Activated CD4-positive, alpha-beta memory T cell treated with anti-CD3 and anti-CD28 coated beads, Interleukin-2, amount 10 ng/mL, durations not matched to agents 7 days and 5 days (primary cell): Measurements from ENCODE around the gene URB1. TPM values are rescaled to one million over a fixed set of nuclear protein-coding genes. Genes with fewer than 3 reads are reported as not detected.

Experiments used
- CTCF ChIA-PET: fragments of 350-600 bp; sonication (Branson Sonifier 250); formaldehyde crosslinking; loops from one replicate; lab custom pipeline; 2021; ENCODE audit warnings: antibody characterized with exemption, inconsistent platforms; lab: Charles Lee
- POLR2A ChIA-PET: fragments of 350-600 bp; sonication (Branson Sonifier 250); formaldehyde crosslinking; loops from one replicate; lab custom pipeline; 2021; ENCODE audit warnings: antibody characterized with exemption; lab: Charles Lee
- DNase-seq: peaks from one replicate; pipeline ENCODE4 v3.0.0-alpha.2; 2020
- H3K27ac Mint-ChIP-seq: one replicate; pipeline ENCODE4 v1.8.0; 2021; ENCODE audit warnings: mild to moderate bottlenecking, mixed read lengths
- H3K27me3 Mint-ChIP-seq: one replicate; pipeline ENCODE4 v1.8.0; 2021; ENCODE audit warnings: mixed read lengths
- H3K36me3 Mint-ChIP-seq: one replicate; pipeline ENCODE4 v1.8.0; 2021; ENCODE audit warnings: low read depth, mixed read lengths
- H3K4me1 Mint-ChIP-seq: one replicate; pipeline ENCODE4 v1.8.0; 2021; ENCODE audit warnings: mixed read lengths
- H3K4me3 Mint-ChIP-seq: one replicate; pipeline ENCODE4 v1.8.0; 2021; ENCODE audit warnings: mild to moderate bottlenecking, mixed read lengths
- H3K9me3 Mint-ChIP-seq: one replicate; pipeline ENCODE4 v1.8.0; 2021; ENCODE audit warnings: mixed read lengths
- total RNA-seq, 2 experiments: library from RNA; stranded (reverse); gene quantifications; one replicate each; pipeline ENCODE4 v1.2.3, GENCODE V29; 2021

The URB1 gene
- total RNA-seq, 2 experiments from 2014 or later = 9.1 TPM

GRCh38 chr21:32347977-32348376 lies 44.8 kb downstream of the URB1 start:
- Mint-ChIP-seq H3K4me3 (no peak overlapping the region), H3K27me3 (no peaks in the 10 kb centered on the region), H3K27ac (no peak overlapping the region), H3K4me1 (no peaks in the 10 kb centered on the region), H3K36me3 (peaks cover 79% of the 10 kb centered on the region), H3K9me3 (peaks cover 13% of the 10 kb centered on the region)
- CTCF ChIA-PET = interaction anchor here (0.6 kb wide), 1 partner anchor 125 kb away, joined by 3 read pairs; no protein-coding TSS in a partner anchor
- no peak for DNase-seq
- POLR2A ChIA-PET = no interaction called here

- ChIA-PET CTCF (no interaction called here), POLR2A (no interaction called here)
- no peak overlapping the region for H3K27ac Mint-ChIP-seq
- no peak for DNase-seq
- H3K4me3 Mint-ChIP-seq = no peak overlapping the region
- H3K27me3 Mint-ChIP-seq = no peaks in the 10 kb centered on the region
- no peaks in the 10 kb centered on the region for H3K4me1 Mint-ChIP-seq
- H3K36me3 Mint-ChIP-seq = peaks cover 83% of the 10 kb centered on the region
- peaks cover 13% of the 10 kb centered on the region for H3K9me3 Mint-ChIP-seq
Observed at GRCh38 chr21:32347351-32347750, 45.5 kb downstream of the URB1 start.

- H3K27ac Mint-ChIP-seq = no peak overlapping the region
- CTCF ChIA-PET = no interaction called here
- DNase-seq = no peak
Observed at GRCh38 chr21:32346951-32347350, 45.9 kb downstream of the URB1 start.

GRCh38 chr21:32340863-32341848 lies 51.7 kb downstream of the URB1 start:
- Mint-ChIP-seq H3K27ac (no peak overlapping the region), H3K36me3 (peaks cover 56% of the 10 kb centered on the region), H3K4me3 (no peak overlapping the region), H3K9me3 (peaks cover 13% of the 10 kb centered on the region), H3K4me1 (peaks cover 3% of the 10 kb centered on the region), H3K27me3 (no peaks in the 10 kb centered on the region)
- ChIA-PET POLR2A (interaction anchor here (0.7 kb wide), 1 partner anchor 154 kb away, joined by 3 read pairs; no protein-coding TSS in a partner anchor), CTCF (no interaction called here)
- DNase-seq = no peak

More at GRCh38 chr21:32346951-32347350, 45.9 kb downstream of the URB1 start:
- Mint-ChIP-seq H3K36me3 (peaks cover 80% of the 10 kb centered on the region), H3K27me3 (no peaks in the 10 kb centered on the region), H3K9me3 (peaks cover 13% of the 10 kb centered on the region), H3K4me3 (no peak overlapping the region), H3K4me1 (no peaks in the 10 kb centered on the region)
- POLR2A ChIA-PET = no interaction called here

- Mint-ChIP-seq H3K36me3 (peaks cover 44% of the 10 kb centered on the region), H3K9me3 (no peaks in the 10 kb centered on the region), H3K27ac (no peak overlapping the region), H3K4me1 (peaks cover 3% of the 10 kb centered on the region), H3K4me3 (no peak overlapping the region), H3K27me3 (no peaks in the 10 kb centered on the region)
- POLR2A ChIA-PET = interaction anchor here (0.7 kb wide), 1 partner anchor 319 kb away, joined by 3 read pairs; no protein-coding TSS in a partner anchor
- CTCF ChIA-PET = no interaction called here
- DNase-seq = no peak
Observed at GRCh38 chr21:32338209-32338921, 54.4 kb downstream of the URB1 start.

GRCh38 chr21:32337206-32337605 lies 55.6 kb downstream of the URB1 start:
- no peak overlapping the region for H3K4me3 Mint-ChIP-seq
- H3K27ac Mint-ChIP-seq = no peak overlapping the region
- H3K4me1 Mint-ChIP-seq = peaks cover 5% of the 10 kb centered on the region
- no peak for DNase-seq
- H3K9me3 Mint-ChIP-seq = no peaks in the 10 kb centered on the region
- CTCF ChIA-PET = no interaction called here
- peaks cover 45% of the 10 kb centered on the region for H3K36me3 Mint-ChIP-seq
- POLR2A ChIA-PET = no interaction called here
- H3K27me3 Mint-ChIP-seq = no peaks in the 10 kb centered on the region

GRCh38 chr21:32336711-32337110 lies 56.1 kb downstream of the URB1 start:
- CTCF ChIA-PET = no interaction called here
- peaks cover 47% of the 10 kb centered on the region for H3K36me3 Mint-ChIP-seq

GRCh38 chr21:32335601-32336575 lies 56.9 kb downstream of the URB1 start:
- Mint-ChIP-seq H3K9me3 (no peaks in the 10 kb centered on the region), H3K4me1 (peaks cover 5% of the 10 kb centered on the region), H3K27ac (no peak overlapping the region), H3K36me3 (peaks cover 52% of the 10 kb centered on the region), H3K27me3 (no peaks in the 10 kb centered on the region), H3K4me3 (no peak overlapping the region)
- DNase-seq = no peak
- ChIA-PET CTCF (interaction anchor here (1.4 kb wide), 1 partner anchor 265 kb away, joined by 5 read pairs; no protein-coding TSS in a partner anchor), POLR2A (no interaction called here)

More at GRCh38 chr21:32336711-32337110, 56.1 kb downstream of the URB1 start:
- Mint-ChIP-seq H3K4me1 (peaks cover 5% of the 10 kb centered on the region), H3K9me3 (no peaks in the 10 kb centered on the region), H3K4me3 (no peak overlapping the region), H3K27ac (no peak overlapping the region), H3K27me3 (no peaks in the 10 kb centered on the region)
- DNase-seq = no peak
- POLR2A ChIA-PET = no interaction called here

GRCh38 chr21:32334980-32335531 lies 57.8 kb downstream of the URB1 start:
- Mint-ChIP-seq H3K9me3 (no peaks in the 10 kb centered on the region), H3K4me1 (peaks cover 5% of the 10 kb centered on the region), H3K36me3 (peaks cover 59% of the 10 kb centered on the region), H3K27ac (no peak overlapping the region), H3K27me3 (no peaks in the 10 kb centered on the region), H3K4me3 (no peak overlapping the region)
- no peak for DNase-seq
- POLR2A ChIA-PET = no interaction called here
- CTCF ChIA-PET = interaction anchor here (1.4 kb wide), 1 partner anchor 266 kb away, joined by 5 read pairs; no protein-coding TSS in a partner anchor

- no peaks in the 10 kb centered on the region for H3K27me3 Mint-ChIP-seq
- ChIA-PET CTCF (no interaction called here), POLR2A (no interaction called here)
- no peak overlapping the region for H3K4me3 Mint-ChIP-seq
- H3K4me1 Mint-ChIP-seq = peaks cover 1% of the 10 kb centered on the region
- no peak overlapping the region for H3K27ac Mint-ChIP-seq
- H3K36me3 Mint-ChIP-seq = peaks cover 62% of the 10 kb centered on the region
- no peak for DNase-seq
- no peaks in the 10 kb centered on the region for H3K9me3 Mint-ChIP-seq
Observed at GRCh38 chr21:32333953-32334673, 58.7 kb downstream of the URB1 start.

- POLR2A ChIA-PET = no interaction called here
- no peaks in the 10 kb centered on the region for H3K9me3 Mint-ChIP-seq
- no peak overlapping the region for H3K4me3 Mint-ChIP-seq
- CTCF ChIA-PET = interaction anchor here (0.6 kb wide), 1 partner anchor 18 kb away, joined by 3 read pairs; no protein-coding TSS in a partner anchor
- H3K27ac Mint-ChIP-seq = no peak overlapping the region
- H3K4me1 Mint-ChIP-seq = peaks cover 1% of the 10 kb centered on the region
- no peaks in the 10 kb centered on the region for H3K27me3 Mint-ChIP-seq
- DNase-seq = no peak
- peaks cover 64% of the 10 kb centered on the region for H3K36me3 Mint-ChIP-seq
Observed at GRCh38 chr21:32332463-32332951, 60.3 kb downstream of the URB1 start.
